ENCODE data around the gene ERC1.
"Not testable (repeated sequence)": the region's sequence is repeated elsewhere in the genome, so short reads cannot be mapped to it uniquely, and the experiment has no call there.

Gene ERC1

DNA sequence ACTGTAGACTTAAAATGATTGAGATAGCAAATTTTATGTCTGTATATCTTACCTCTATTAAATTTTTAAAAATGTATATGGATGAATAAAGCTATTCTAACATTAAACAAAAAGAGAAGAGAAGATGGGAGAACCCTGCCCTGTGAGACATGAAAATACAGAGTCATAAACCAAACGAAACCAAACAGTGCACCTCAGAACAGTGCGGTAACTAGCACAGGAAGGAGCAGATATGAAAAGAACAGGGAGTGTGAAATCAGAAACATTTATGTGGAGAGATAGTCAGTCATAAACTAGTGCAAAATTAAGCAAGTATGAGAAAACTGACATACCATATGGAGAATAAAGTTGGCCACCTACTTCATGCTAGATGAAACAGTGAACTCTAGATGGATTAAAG lies 135.1 kb downstream of the ERC1 start:
- no peak overlapping the region for H3K4me3 ChIP-seq (ENCODE audit: low read length)
- H3K36me3 ChIP-seq (ENCODE audit: control insufficient read depth, insufficient read depth, low read length), result no peaks in the 10 kb centered on the region
- no peak overlapping the region for H3K27ac ChIP-seq (ENCODE audit: low read length)
- H3K4me1 ChIP-seq (ENCODE audit: control insufficient read depth, insufficient read depth, low read length), result no peaks in the 10 kb centered on the region
- WGBS (ENCODE audit: insufficient coverage, insufficient read length), result no CpG with 5 or more reads among the region's 2 CpGs
- H3K9me3 ChIP-seq (ENCODE audit: control insufficient read depth, insufficient read depth, low read length), result no peaks in the 10 kb centered on the region
- no peak for DNase-seq (ENCODE audit: low read depth, low spot score)
- H3K27me3 ChIP-seq (ENCODE audit: control insufficient read depth, insufficient read depth, low read length), result peaks cover 3% of the 10 kb centered on the region

DNA sequence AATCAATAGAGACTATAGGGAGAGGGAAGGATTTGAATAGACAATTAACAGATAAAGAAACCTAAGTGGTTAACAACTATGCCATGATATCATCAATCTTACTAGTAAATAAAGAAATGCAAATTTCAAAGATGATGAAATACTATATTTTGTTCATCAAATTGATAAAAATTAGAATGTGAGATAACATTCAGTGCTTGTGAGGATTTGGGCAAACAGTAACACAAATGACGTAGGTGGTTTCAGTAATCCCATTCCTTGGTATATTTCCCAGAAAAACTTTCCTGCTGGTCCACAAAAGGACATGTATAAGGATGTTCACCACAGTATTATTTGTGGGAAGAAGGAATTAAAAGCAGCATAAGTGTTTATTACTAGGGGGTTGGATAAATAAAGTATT lies 136.0 kb downstream of the ERC1 start:
- no peak for DNase-seq (ENCODE audit: low read depth, low spot score)
- Histone ChIP-seq H3K27ac (ENCODE audit: low read length) (no peak overlapping the region), H3K36me3 (ENCODE audit: control insufficient read depth, insufficient read depth, low read length) (no peaks in the 10 kb centered on the region), H3K9me3 (ENCODE audit: control insufficient read depth, insufficient read depth, low read length) (no peaks in the 10 kb centered on the region), H3K27me3 (ENCODE audit: control insufficient read depth, insufficient read depth, low read length) (peaks cover 2% of the 10 kb centered on the region), H3K4me1 (ENCODE audit: control insufficient read depth, insufficient read depth, low read length) (no peaks in the 10 kb centered on the region), H3K4me3 (ENCODE audit: low read length) (no peak overlapping the region)
- WGBS (ENCODE audit: insufficient coverage, insufficient read length), result no CpG with 5 or more reads among the region's 1 CpG

DNA sequence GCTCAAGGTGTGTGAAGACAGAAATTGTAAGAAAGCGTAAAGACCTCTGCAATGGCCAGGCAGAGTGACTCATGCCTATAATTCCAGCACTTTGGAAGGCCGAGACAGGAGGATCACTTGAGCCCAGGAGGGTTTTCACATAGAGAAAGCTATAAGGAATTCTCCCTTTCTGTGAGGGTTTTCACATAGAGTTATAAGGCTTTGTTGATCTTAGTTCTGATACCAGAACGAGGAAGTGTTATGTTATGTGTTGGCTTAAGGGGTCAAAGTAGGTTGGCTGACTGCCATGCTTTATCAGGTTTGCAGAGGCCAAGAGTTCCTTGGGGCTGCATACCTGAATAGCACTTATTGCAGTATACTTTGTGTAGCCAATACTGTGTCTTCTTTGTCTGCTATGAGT lies 139.1 kb downstream of the ERC1 start:
- DNase-seq (ENCODE audit: low read depth, low spot score), result no peak
- H3K4me3 ChIP-seq (ENCODE audit: low read length), result no peak overlapping the region
- no peaks in the 10 kb centered on the region for H3K4me1 ChIP-seq (ENCODE audit: control insufficient read depth, insufficient read depth, low read length)
- H3K27me3 ChIP-seq (ENCODE audit: control insufficient read depth, insufficient read depth, low read length), result no peaks in the 10 kb centered on the region
- no CpG with 5 or more reads among the region's 3 CpGs for WGBS (ENCODE audit: insufficient coverage, insufficient read length)
- no peaks in the 10 kb centered on the region for H3K9me3 ChIP-seq (ENCODE audit: control insufficient read depth, insufficient read depth, low read length)
- no peaks in the 10 kb centered on the region for H3K36me3 ChIP-seq (ENCODE audit: control insufficient read depth, insufficient read depth, low read length)
- no peak overlapping the region for H3K27ac ChIP-seq (ENCODE audit: low read length)

DNA sequence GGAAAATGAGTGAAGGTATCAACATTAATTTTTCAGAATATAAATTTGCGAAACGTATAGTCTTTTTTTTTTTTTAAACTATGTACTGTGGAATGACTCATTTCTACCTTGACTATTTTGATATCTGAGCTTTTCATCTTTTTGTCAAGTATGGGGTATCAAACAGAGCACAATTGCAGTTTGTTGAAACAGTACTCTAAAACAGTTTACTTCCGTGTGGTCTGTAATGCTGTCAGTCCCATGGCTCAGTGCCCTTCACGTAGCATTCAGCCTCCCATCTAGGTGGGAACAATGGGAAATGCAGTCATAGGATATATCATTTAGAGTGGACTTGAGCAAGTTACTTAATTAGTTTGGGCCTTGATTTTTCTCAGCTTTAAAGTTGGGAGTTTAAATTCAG lies 139.5 kb downstream of the ERC1 start:
- Histone ChIP-seq H3K27ac (ENCODE audit: low read length) (no peak overlapping the region), H3K4me3 (ENCODE audit: low read length) (no peak overlapping the region), H3K4me1 (ENCODE audit: control insufficient read depth, insufficient read depth, low read length) (no peaks in the 10 kb centered on the region), H3K27me3 (ENCODE audit: control insufficient read depth, insufficient read depth, low read length) (no peaks in the 10 kb centered on the region), H3K36me3 (ENCODE audit: control insufficient read depth, insufficient read depth, low read length) (no peaks in the 10 kb centered on the region), H3K9me3 (ENCODE audit: control insufficient read depth, insufficient read depth, low read length) (no peaks in the 10 kb centered on the region)
- DNase-seq (ENCODE audit: low read depth, low spot score), result no peak
- WGBS (ENCODE audit: insufficient coverage, insufficient read length), result no CpG with 5 or more reads among the region's 4 CpGs

DNA sequence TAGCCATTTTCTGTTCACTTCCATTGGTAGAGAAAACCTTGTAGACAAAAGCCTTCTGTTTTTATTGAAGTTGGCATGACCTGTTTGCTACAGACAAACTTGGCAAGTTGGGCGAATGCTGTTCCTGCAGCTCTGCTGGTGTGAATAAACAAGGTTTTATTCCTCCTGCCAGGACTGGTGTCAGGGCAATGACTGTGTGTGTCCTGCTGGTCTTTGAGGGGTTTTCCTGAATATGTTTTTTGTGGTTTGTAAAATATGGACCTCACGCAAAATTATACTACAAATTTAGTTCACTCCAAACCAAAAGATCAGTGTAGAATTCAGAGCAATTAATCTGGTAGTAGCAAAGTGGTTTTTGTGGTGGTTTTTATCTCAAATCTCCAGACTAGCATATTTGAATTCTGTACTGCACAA lies 140.8 kb downstream of the ERC1 start:
- Histone ChIP-seq H3K27me3 (ENCODE audit: control insufficient read depth, insufficient read depth, low read length) (no peaks in the 10 kb centered on the region), H3K4me3 (ENCODE audit: low read length) (no peak overlapping the region), H3K36me3 (ENCODE audit: control insufficient read depth, insufficient read depth, low read length) (no peaks in the 10 kb centered on the region), H3K4me1 (ENCODE audit: control insufficient read depth, insufficient read depth, low read length) (no peaks in the 10 kb centered on the region), H3K9me3 (ENCODE audit: control insufficient read depth, insufficient read depth, low read length) (no peaks in the 10 kb centered on the region), H3K27ac (ENCODE audit: low read length) (no peak overlapping the region)
- WGBS (ENCODE audit: insufficient coverage, insufficient read length), result no CpG with 5 or more reads among the region's 2 CpGs
- DNase-seq (ENCODE audit: low read depth, low spot score), result no peak

DNA sequence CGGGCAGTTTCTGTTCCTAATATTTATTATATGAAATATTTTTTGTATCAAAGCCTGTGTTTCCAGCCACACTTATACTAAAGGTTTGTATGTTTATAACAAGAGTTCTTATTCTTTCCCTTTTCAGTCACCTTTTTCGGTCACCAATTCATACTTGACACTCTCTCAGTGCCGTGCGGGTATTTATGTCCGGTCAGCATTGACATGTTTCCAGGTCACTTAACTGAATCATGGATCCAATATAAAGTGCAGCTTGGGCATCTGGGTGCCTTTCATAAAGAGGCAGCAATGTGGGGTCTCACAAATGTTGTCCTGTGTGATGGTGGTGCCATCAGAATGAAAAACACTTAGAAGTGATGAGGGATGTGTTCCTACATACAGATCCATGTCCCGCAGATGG lies 141.3 kb downstream of the ERC1 start:
- WGBS (ENCODE audit: insufficient coverage, insufficient read length), result no CpG with 5 or more reads among the region's 6 CpGs
- H3K9me3 ChIP-seq (ENCODE audit: control insufficient read depth, insufficient read depth, low read length), result no peaks in the 10 kb centered on the region
- no peaks in the 10 kb centered on the region for H3K36me3 ChIP-seq (ENCODE audit: control insufficient read depth, insufficient read depth, low read length)
- no peaks in the 10 kb centered on the region for H3K4me1 ChIP-seq (ENCODE audit: control insufficient read depth, insufficient read depth, low read length)
- no peaks in the 10 kb centered on the region for H3K27me3 ChIP-seq (ENCODE audit: control insufficient read depth, insufficient read depth, low read length)
- no peak for DNase-seq (ENCODE audit: low read depth, low spot score)
- H3K4me3 ChIP-seq (ENCODE audit: low read length), result no peak overlapping the region
- H3K27ac ChIP-seq (ENCODE audit: low read length), result no peak overlapping the region

DNA sequence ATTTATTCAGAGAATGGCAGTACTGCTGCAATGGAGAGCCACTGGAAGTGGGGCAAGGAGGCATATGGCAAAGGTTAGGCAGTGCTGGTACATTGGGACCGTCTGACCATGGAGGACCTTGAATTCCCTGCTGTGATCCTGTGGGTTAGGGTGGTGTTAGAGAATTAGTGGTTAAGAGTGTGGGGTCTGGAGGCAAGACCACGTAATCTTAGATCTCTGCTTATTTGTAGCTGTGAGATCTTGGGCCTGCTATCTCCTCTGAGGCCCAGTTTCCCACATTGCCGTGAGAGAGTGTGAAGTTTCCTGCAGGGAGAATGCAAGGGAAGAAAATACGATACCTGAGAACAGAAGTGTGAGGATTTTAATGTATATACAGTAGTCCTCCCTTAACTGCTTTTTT lies 147.7 kb downstream of the ERC1 start:
- no peaks in the 10 kb centered on the region for H3K27me3 ChIP-seq (ENCODE audit: control insufficient read depth, insufficient read depth, low read length)
- H3K4me1 ChIP-seq (ENCODE audit: control insufficient read depth, insufficient read depth, low read length), result no peaks in the 10 kb centered on the region

DNA sequence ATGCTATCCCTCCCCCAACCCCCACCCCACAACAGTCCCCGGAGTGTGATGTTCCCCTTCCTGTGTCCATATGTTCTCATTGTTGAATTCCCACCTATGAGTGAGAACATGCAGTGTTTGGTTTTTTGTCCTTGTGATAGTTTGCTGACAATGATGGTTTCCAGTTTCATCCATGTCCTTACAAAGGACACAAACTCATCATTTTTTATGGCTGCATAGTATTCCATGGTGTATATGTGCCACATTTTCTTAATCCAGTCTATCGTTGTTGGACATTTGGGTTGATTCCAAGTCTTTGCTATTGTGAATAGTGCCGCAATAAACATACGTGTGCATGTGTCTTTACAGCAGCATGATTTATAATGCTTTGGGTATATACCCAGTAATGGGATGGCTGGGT lies 155.7 kb downstream of the ERC1 start:
- H3K27ac ChIP-seq (ENCODE audit: low read length); H3K9me3 ChIP-seq (ENCODE audit: control insufficient read depth, insufficient read depth, low read length); H3K36me3 ChIP-seq (ENCODE audit: control insufficient read depth, insufficient read depth, low read length); H3K4me3 ChIP-seq (ENCODE audit: low read length); H3K4me1 ChIP-seq (ENCODE audit: control insufficient read depth, insufficient read depth, low read length); DNase-seq (ENCODE audit: low read depth, low spot score); H3K27me3 ChIP-seq (ENCODE audit: control insufficient read depth, insufficient read depth, low read length): not testable (repeated sequence)
- WGBS (ENCODE audit: insufficient coverage, insufficient read length), result no CpG with 5 or more reads among the region's 4 CpGs

More for the DNA sequence above, 147.7 kb downstream of the ERC1 start:
- Histone ChIP-seq H3K36me3 (ENCODE audit: control insufficient read depth, insufficient read depth, low read length) (no peaks in the 10 kb centered on the region), H3K27ac (ENCODE audit: low read length) (no peak overlapping the region), H3K4me3 (ENCODE audit: low read length) (no peak overlapping the region), H3K9me3 (ENCODE audit: control insufficient read depth, insufficient read depth, low read length) (no peaks in the 10 kb centered on the region)
- DNase-seq (ENCODE audit: low read depth, low spot score), result no peak
- no CpG with 5 or more reads among the region's 4 CpGs for WGBS (ENCODE audit: insufficient coverage, insufficient read length)

DNA sequence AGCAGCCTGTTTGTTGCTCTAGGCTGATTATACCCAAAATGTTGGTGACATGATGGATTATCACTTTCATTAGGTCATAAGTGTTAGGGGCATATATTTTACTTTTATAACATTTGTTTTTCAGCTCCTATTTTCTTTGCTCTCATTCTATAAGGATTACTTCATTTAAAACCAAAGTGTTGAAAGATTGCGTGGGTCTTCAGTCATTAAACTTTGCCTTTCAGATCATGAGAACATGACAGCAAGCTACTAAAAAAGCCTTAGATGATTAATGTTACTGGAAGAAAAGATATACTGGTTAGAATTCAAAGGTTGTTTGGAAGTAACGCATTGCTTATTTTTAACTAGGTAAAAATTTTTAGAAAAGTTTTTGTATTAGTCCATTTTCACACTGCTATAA lies 156.8 kb downstream of the ERC1 start:
- no peaks in the 10 kb centered on the region for H3K27me3 ChIP-seq (ENCODE audit: control insufficient read depth, insufficient read depth, low read length)
- DNase-seq (ENCODE audit: low read depth, low spot score), result no peak
- H3K27ac ChIP-seq (ENCODE audit: low read length), result no peak overlapping the region
- WGBS (ENCODE audit: insufficient coverage, insufficient read length), result no CpG with 5 or more reads among the region's 2 CpGs
- H3K36me3 ChIP-seq (ENCODE audit: control insufficient read depth, insufficient read depth, low read length), result no peaks in the 10 kb centered on the region
- H3K4me1 ChIP-seq (ENCODE audit: control insufficient read depth, insufficient read depth, low read length), result no peaks in the 10 kb centered on the region
- no peaks in the 10 kb centered on the region for H3K9me3 ChIP-seq (ENCODE audit: control insufficient read depth, insufficient read depth, low read length)
- no peak overlapping the region for H3K4me3 ChIP-seq (ENCODE audit: low read length)

DNA sequence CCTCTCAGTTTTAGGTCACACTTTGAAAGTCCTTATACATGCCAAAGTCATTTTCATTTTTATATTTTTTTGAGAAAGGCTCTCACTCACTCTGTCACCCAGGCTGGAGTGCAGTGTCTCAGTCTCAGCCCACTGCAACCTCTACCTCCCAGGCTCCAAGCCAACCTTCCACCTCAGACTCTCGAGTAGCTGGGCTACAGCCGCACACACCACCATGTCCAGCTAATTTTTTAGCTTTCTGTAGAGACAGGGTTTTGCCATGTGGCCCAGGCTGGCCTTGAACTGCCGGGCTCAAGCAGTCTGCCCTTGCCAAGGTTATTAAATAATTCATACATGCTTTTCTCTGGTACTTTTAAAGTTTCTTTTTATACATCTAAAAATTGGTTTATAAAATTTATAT lies 166.0 kb downstream of the ERC1 start:
- no peak for DNase-seq (ENCODE audit: low read depth, low spot score)
- WGBS (ENCODE audit: insufficient coverage, insufficient read length), result no CpG with 5 or more reads among the region's 3 CpGs
- Histone ChIP-seq H3K9me3 (ENCODE audit: control insufficient read depth, insufficient read depth, low read length) (no peaks in the 10 kb centered on the region), H3K27me3 (ENCODE audit: control insufficient read depth, insufficient read depth, low read length) (no peaks in the 10 kb centered on the region), H3K4me1 (ENCODE audit: control insufficient read depth, insufficient read depth, low read length) (no peaks in the 10 kb centered on the region), H3K4me3 (ENCODE audit: low read length) (no peak overlapping the region), H3K36me3 (ENCODE audit: control insufficient read depth, insufficient read depth, low read length) (no peaks in the 10 kb centered on the region), H3K27ac (ENCODE audit: low read length) (no peak overlapping the region)

DNA sequence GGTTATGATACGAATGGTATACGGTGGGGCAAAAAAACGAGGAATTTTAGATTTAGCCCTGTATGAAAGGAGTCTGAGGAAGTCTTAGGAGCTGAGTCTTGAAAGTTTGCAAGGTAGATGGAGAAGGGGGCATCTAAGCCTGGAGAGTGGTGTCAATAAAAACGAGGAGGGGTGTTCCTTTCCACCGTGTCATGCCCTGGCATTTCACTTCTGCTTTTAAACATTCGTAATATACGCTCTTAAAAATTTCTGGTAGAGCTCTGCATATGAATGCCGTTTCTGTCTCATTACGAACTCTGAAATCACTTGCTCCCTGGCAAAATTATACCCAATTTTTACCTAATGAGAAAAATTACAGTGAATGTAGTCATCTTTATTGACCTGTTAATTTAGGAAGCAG lies 170.2 kb downstream of the ERC1 start:
- no peaks in the 10 kb centered on the region for H3K36me3 ChIP-seq (ENCODE audit: control insufficient read depth, insufficient read depth, low read length)
- H3K4me1 ChIP-seq (ENCODE audit: control insufficient read depth, insufficient read depth, low read length), result no peaks in the 10 kb centered on the region
- H3K9me3 ChIP-seq (ENCODE audit: control insufficient read depth, insufficient read depth, low read length), result no peaks in the 10 kb centered on the region
- no peak for DNase-seq (ENCODE audit: low read depth, low spot score)
- H3K27ac ChIP-seq (ENCODE audit: low read length), result no peak overlapping the region
- WGBS (ENCODE audit: insufficient coverage, insufficient read length), result 100% methylated on average over 3 of the region's 9 CpGs
- H3K27me3 ChIP-seq (ENCODE audit: control insufficient read depth, insufficient read depth, low read length), result no peaks in the 10 kb centered on the region
- H3K4me3 ChIP-seq (ENCODE audit: low read length), result no peak overlapping the region

Measured in iPS DF 6.9 (cell line).